Left lung (tissue), 10 donors: Measurements from ENCODE around the gene FRMD7. TPM values are rescaled to one million over a fixed set of nuclear protein-coding genes. Genes with fewer than 3 reads are reported as not detected.

Source experiments
- ATAC-seq: fragments of 200-7000 bp; cut with Tn5 transposase; one replicate; pipeline ENCODE4 v1.9.1; 2020; ENCODE audit warnings: moderate library complexity
- DNase-seq, 4 donors: peaks; one replicate each; pipeline ENCODE4 v3.0.0-alpha.2; 2013 to 2020
- H3K27ac ChIP-seq, 2 donors: fragments of 200-600 bp; sonication (generic) in 1 of 2; one replicate each; pipeline versions ENCODE4 v1.5.0 to v1.8.0; 2020 to 2021
- H3K27me3 ChIP-seq, 2 donors: fragments of 200-600 bp; sonication (generic) in 1 of 2; one replicate each; pipeline versions ENCODE4 v1.5.0 to v1.8.0; 2020 to 2021
- H3K36me3 ChIP-seq, 2 donors: fragments of 200-600 bp; sonication (generic) in 1 of 2; one replicate each; pipeline versions ENCODE4 v1.5.0 to v1.8.0; 2020 to 2021
- H3K4me1 ChIP-seq, 2 donors: fragments of 200-600 bp; one replicate each; pipeline ENCODE4 v1.8.0; 2021
- H3K4me3 ChIP-seq, 2 donors: fragments of 200-600 bp; sonication (generic) in 1 of 2; one replicate each; pipeline versions ENCODE4 v1.5.0 to v1.8.0; 2020 to 2021; ENCODE audit warnings: mild to moderate bottlenecking in 1 of 2
- H3K9me3 ChIP-seq, 2 donors: fragments of 200-600 bp; sonication (generic) in 1 of 2; one replicate each; pipeline versions ENCODE4 v1.5.0 to v1.8.0; 2020 to 2021
- intact Hi-C, 2 donors: fragments of 100-400 bp; cut with DNase I; formaldehyde crosslinking; loops; one replicate each; pipeline versions ENCODE4 v1.11.2 to v1.14.2; 2022
- polyA plus RNA-seq, 6 donors: library from polyadenylated mRNA; unstranded; fragments of 120-200 nt; gene quantifications; one replicate each; pipeline ENCODE4 v1.2.1, GENCODE V29; 2013; ENCODE audit not compliant: insufficient read length in 6 of 6
- total RNA-seq, 2 donors: library from RNA; stranded (reverse); fragmentation: NEBNext Ultra II Directional; extraction: Animal tissue kit (Norgen Biotek cat#: 25700); gene quantifications; one replicate each; pipeline ENCODE4 v1.2.1, GENCODE V29; 2021
- TF ChIP-seq, protein P1 (sequence below), 2 donors: fragments of 200-600 bp; sonication (generic) in 1 of 2; IDR thresholded peaks; one replicate each; pipeline versions ENCODE4 v1.5.0 to v1.8.0; 2021; ENCODE audit warnings: antibody characterized with exemption in 2 of 2
- donor health status: DM: no; HTN: yes; CAD: no.
- donor health status: DM: no; HTN: no; CAD: no.

The FRMD7 gene
- total and polyA plus RNA-seq, 8 donors = not detected

DNA sequence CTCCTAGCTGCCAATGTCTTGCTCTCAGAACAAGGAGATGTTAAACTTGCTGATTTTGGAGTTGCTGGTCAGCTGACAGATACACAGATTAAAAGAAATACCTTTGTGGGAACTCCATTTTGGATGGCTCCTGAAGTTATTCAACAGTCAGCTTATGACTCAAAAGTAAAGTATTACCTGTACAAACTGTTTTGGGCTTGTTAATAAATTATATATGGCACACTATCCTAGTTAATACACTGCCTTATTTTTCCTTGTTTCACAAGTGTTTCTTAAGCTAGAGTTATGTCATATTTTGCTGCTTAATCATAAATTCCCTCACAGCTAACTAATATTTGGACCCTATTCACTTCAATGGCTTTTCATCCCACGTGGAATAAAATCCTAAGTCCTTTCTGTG is 59.4 kb downstream of the FRMD7 start:
- peaks cover 0 to 6% of the 10 kb centered on the region in 2 donors for H3K27me3 ChIP-seq
- peaks cover 0 to 7% of the 10 kb centered on the region in 2 donors for H3K36me3 ChIP-seq
- intact Hi-C loops = no loop called here
- H3K4me3 ChIP-seq = no peak overlapping the region
- H3K9me3 ChIP-seq = no peaks in the 10 kb centered on the region
- no peak for DNase-seq
- ATAC-seq = no peak
- TF ChIP-seq, protein P1, sequence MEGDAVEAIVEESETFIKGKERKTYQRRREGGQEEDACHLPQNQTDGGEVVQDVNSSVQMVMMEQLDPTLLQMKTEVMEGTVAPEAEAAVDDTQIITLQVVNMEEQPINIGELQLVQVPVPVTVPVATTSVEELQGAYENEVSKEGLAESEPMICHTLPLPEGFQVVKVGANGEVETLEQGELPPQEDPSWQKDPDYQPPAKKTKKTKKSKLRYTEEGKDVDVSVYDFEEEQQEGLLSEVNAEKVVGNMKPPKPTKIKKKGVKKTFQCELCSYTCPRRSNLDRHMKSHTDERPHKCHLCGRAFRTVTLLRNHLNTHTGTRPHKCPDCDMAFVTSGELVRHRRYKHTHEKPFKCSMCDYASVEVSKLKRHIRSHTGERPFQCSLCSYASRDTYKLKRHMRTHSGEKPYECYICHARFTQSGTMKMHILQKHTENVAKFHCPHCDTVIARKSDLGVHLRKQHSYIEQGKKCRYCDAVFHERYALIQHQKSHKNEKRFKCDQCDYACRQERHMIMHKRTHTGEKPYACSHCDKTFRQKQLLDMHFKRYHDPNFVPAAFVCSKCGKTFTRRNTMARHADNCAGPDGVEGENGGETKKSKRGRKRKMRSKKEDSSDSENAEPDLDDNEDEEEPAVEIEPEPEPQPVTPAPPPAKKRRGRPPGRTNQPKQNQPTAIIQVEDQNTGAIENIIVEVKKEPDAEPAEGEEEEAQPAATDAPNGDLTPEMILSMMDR (IDR thresholded peaks at IDR 0.05) = no peak
- no peak overlapping the region for H3K27ac ChIP-seq
- H3K4me1 ChIP-seq = no peaks in the 10 kb centered on the region

- H3K9me3 ChIP-seq = no peaks in the 10 kb centered on the region
- no peak for ATAC-seq
- TF ChIP-seq, protein P1 (IDR thresholded peaks at IDR 0.05) = no peak
These were observed 64.0 kb downstream of the FRMD7 start for GRCh38 chrX:132063862-132064261.

DNA sequence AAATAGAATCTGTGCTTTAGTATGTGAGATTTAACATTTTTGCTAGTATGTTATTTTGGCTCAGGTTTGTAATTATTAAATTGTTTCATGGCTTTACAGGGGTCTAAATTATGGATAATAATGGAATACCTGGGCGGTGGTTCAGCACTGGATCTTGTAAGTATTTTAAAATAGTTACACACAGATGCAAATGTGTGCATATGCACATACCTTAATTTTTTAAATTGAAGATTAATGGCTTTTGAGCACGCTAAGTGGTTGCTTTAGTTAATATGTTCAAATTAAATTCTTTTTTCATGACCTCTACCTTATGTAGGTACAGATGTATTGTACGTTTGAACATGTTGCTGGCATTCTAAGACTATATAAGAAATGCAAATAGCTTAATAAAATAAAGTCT is 64.5 kb downstream of the FRMD7 start:
- no peak overlapping the region for H3K27ac ChIP-seq
- H3K36me3 ChIP-seq = no peaks in the 10 kb centered on the region
- no peaks in the 10 kb centered on the region for H3K9me3 ChIP-seq
- ATAC-seq = no peak
- no peak overlapping the region for H3K4me3 ChIP-seq
- H3K4me1 ChIP-seq = no peaks in the 10 kb centered on the region
- H3K27me3 ChIP-seq = peaks cover 0 to 5% of the 10 kb centered on the region in 2 donors
- intact Hi-C loops = no loop called here
- TF ChIP-seq, protein P1 (IDR thresholded peaks at IDR 0.05) = no peak
- DNase-seq = no peak

More at GRCh38 chrX:132063862-132064261, 64.0 kb downstream of the FRMD7 start:
- intact Hi-C loops = no loop called here
- H3K36me3 ChIP-seq = no peaks in the 10 kb centered on the region
- peaks cover 0 to 5% of the 10 kb centered on the region in 2 donors for H3K27me3 ChIP-seq
- no peak overlapping the region for H3K27ac ChIP-seq
- H3K4me3 ChIP-seq = no peak overlapping the region
- no peaks in the 10 kb centered on the region for H3K4me1 ChIP-seq
- no peak for DNase-seq

GRCh38 chrX:132059973-132060540 is 67.8 kb downstream of the FRMD7 start:
- H3K4me1 ChIP-seq = no peaks in the 10 kb centered on the region
- TF ChIP-seq, protein P1 (IDR thresholded peaks at IDR 0.05) = no peak
- H3K4me3 ChIP-seq = no peak overlapping the region
- H3K27ac ChIP-seq = no peak overlapping the region
- no peak for DNase-seq
- ATAC-seq = no peak
- H3K27me3 ChIP-seq = peaks cover 0 to 5% of the 10 kb centered on the region in 2 donors
- no peaks in the 10 kb centered on the region for H3K9me3 ChIP-seq
- intact Hi-C loops = no loop called here
- no peaks in the 10 kb centered on the region for H3K36me3 ChIP-seq

DNA sequence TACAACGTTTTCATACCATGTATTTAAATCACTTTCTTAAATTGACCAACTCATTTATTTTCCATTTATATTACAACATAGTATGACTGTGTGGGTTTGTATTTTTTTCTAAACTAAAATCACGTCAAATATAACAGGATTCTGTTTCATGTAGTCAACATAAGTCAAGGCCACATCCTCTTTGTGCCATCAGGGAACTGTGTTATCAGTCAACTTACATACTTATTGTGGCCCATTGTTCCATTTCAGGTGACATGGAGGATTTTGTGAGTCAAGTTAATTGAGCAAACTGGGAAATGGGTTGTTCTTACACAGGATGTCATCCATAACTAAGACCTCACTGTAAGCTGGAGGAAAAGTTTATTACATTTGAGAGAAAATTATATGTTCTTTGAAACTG is 68.8 kb downstream of the FRMD7 start:
- no peak for ATAC-seq
- no peaks in the 10 kb centered on the region for H3K9me3 ChIP-seq
- H3K27ac ChIP-seq = no peak overlapping the region
- peaks cover 0 to 5% of the 10 kb centered on the region in 2 donors for H3K27me3 ChIP-seq
- TF ChIP-seq, protein P1 (IDR thresholded peaks at IDR 0.05) = no peak
- H3K36me3 ChIP-seq = no peaks in the 10 kb centered on the region
- no peaks in the 10 kb centered on the region for H3K4me1 ChIP-seq
- DNase-seq = no peak
- no peak overlapping the region for H3K4me3 ChIP-seq
- intact Hi-C loops = no loop called here
